DMS 273 (cell line): ENCODE results near the gene ITGBL1.

Experiments used
- DNase-seq: peaks from one replicate; lab custom pipeline; 2025; ENCODE audit not compliant: unreplicated experiment; lab: John Stamatoyannopoulos, UW

Gene ITGBL1

DNA sequence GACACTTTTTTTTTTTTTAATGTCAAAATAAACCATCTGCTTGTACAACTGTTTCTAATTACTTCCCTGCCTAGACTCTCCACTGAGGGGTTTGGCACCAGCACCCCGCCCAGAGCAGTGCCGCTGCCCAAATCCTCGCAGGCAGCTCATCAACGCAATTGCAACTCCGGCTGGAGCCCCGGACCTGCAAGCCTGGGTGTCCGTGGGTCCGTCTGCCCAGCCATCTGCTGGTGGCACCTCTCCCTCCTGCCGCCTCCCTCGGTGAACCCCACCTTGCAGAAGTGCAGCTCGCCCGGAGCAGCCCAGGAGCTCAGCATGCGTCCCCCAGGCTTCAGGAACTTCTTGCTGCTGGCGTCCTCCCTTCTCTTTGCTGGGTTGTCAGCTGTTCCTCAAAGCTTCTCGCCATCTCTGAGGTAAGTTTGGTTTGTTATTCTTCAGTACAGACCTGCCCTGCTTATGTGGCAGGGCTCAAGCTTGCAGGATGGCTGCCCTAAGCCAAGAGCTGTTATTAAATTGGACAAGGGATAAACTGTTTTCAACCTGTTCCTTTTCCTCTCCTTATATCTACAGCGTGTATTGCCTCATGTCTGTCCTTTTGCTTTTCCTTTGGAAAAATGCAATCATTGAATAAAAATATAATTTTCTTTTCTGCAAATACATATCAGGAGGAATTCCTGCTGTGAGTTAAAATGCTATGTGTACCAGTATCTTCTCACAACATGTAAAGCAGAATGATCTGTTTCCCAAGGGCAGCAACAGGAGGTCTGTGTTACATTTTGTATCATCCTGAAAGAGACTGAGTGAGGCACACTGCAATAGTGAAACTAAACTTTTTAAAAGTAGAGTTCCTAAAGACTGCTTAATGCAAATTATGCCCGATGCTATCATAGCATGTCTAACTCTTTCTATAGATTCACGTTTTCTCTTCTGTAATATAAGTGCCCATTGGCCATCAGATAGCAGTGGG lies at the start of gene ITGBL1:
ITGBL1 (plus strand) TSS at position 157 of the 967 bp plus-strand sequence; CDS start at position 316, 159 bp downstream.
- DNase-seq: no peak

DNA sequence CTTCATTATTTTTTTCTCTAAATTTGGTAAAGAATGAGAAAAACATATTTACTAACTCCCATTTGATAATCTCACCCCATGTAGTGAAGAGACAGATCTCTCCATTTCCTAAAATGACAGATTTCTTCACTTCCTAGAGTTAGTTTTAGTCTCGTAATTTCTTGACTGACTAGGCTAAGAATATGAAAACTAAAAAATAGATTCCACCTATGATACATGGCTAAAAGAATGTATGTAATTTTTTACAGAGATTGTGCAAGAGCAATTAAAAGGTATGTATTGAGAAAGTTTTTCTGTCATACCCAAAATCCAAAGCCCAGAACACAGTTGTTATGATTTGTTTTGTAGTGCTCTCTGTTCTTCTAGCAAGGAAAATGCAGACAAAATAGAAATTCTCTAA lies 45.7 kb upstream of the ITGBL1 start:
- DNase-seq: no peak

GRCh38 chr13:101408154-101408553 lies 44.3 kb upstream of the ITGBL1 start:
- DNase-seq: no peak

GRCh38 chr13:101408992-101409656 lies 43.4 kb upstream of the ITGBL1 start:
- DNase-seq: no peak

DNA sequence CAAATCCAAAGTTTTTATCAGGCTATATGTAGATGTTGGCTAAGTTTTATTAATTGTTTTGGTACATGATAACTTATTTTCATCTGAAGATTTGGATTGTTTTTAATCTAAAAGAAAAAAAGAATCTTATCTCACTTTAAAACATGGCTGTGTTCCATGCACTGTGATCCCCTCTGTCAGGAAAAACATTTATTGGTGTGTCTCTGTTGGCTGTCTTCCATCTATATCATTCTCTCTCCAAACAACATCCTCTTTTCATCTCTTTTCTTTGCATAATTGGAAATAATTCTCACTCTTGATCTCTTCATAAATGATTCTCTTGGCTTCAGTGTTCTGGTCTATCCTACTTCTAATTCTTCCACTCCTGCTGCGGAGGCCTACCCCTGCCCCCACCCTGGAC lies 40.4 kb upstream of the ITGBL1 start:
- DNase-seq: no peak

GRCh38 chr13:101415358-101416174 lies 36.9 kb upstream of the ITGBL1 start:
- DNase-seq: no peak

GRCh38 chr13:101416181-101417042 lies 36.1 kb upstream of the ITGBL1 start, which contains the start of gene NALCN:
Gene NALCN (minus strand): TSS chr13:101416508. CDS start chr13:101399126, 17,382 bp downstream.
- DNase-seq: peak; percentile 45

- DNase-seq: peak; percentile 0
Observed at GRCh38 chr13:101417043-101417406, 35.5 kb upstream of the ITGBL1 start.

DNA sequence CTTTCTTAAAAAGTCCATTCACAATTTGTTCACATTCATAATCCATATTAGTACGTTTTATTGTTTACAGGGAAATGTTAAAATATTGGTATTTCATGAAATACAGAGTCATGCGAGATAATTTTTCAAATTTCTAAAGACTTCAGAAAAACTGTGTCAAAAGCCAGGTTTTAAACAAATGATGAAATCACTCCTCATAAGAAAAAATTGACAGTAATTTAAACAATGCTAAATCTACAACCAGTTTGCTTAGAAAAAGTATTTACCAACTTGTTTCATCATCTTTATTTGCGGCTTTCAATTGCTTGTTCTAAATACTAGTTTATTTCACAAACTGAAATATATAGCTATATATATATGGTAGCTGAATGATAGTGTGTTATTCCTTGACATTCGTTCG lies 35.0 kb upstream of the ITGBL1 start:
- no peak for DNase-seq

DNA sequence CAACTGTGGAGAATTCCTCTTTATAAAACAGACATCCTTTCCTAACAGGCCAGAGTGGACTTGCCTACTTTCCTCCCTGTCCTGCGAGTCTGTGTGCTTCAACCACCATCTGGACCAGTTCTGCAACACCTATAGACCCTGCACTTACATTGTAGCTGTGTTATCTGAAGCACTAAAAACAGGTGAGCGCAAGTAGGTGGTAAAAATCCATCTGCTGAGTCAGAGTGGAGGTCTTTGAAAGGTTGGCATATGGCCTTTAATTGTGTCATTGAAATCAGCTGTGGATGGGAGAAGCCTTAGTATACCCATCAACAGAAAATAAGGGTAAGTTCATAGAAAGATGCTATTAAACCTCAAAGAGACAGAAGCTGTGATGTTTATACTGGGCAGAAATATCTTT lies 28.6 kb upstream of the ITGBL1 start:
- no peak for DNase-seq

- no peak for DNase-seq
Observed at GRCh38 chr13:101424381-101425155, 27.9 kb upstream of the ITGBL1 start.

GRCh38 chr13:101425156-101425471 lies 27.4 kb upstream of the ITGBL1 start:
- DNase-seq: no peak

- DNase-seq: no peak
Observed at GRCh38 chr13:101425623-101426022, 26.9 kb upstream of the ITGBL1 start.

GRCh38 chr13:101429733-101430132 lies 22.7 kb upstream of the ITGBL1 start:
- DNase-seq: no peak

- no peak for DNase-seq
Observed at GRCh38 chr13:101433895-101434294, 18.6 kb upstream of the ITGBL1 start.

GRCh38 chr13:101434486-101434885 lies 18.0 kb upstream of the ITGBL1 start:
- DNase-seq: no peak

DNA sequence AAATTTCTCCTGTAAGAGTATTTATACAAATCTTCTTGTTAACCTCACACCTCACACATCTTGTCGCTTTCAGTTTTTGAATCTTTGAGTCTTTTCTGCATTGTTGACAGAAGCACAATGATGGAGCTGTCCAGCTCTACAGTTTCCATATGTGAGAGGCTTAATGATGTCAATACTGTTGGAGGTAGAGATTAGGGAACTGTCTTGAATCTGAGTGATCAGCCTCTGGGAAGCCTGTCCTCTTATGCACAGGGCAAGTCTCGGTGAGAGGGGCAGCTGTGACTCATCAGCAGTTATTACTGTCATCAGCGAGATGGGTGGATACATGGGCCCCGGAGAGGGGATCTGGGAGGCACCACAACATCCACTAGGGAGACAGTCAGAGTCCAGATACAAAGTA lies 4.6 kb upstream of the ITGBL1 start:
- DNase-seq: no peak

DNA sequence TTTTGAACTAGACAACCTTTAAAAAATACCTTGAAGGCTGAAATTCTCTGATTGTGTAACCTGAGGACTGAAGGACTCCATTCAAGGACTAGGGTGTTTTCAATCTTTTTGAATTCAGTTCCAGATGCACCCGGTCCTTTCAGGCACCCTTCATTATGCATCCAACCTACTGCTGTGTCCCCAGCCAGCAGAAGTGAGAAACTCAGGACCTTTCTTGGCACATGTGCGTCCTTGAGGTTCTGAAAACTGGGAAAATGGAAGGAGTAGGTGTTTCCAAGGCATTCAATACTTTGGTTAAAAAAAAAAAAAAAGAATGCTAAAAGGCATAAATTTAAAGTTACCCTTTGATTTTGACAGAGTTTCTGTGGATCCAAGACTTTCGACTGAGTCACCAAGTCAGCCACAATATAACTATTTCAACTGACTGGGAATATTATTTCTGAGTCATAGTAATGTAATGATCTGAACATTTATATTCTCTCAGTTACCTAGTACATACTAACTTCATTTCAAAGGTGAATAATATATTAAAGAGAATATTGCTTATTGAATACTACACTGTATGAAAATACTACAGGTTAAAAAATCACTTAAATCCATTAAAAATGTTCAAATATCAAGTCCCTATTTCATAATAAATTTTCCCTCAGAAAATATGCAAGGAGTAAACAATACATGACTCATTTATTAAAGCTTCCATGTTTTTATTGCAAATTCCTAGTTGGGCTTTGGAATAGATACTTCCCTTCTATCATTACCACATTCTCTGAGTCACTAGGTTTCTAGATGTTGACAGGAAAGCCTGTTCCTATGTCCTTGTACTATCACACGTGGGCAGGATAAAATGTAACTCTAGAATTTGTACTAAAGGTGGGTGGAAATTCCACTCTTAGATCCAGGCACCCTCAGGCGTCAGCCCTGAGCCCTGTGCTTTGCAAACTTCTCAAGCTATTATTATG lies 2.4 kb upstream of the ITGBL1 start:
- no peak for DNase-seq

DNA sequence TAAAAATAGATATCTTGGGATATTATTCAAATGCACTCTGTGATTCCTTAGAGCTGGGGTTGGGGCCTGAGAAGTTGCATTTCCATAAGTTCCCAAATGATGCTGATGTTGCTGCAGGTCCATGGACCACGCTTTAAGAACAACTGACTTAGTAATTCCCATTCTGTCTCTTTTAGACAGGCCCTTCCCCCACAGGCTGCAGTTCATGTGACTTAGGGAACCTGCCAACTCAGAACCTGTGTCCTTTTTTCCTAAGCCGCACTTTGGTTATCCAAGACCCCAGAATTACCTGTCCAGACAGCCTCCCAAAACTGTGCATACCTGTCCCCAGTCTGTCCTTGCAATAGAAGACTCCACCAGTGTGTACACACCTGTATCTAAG lies 1.7 kb upstream of the ITGBL1 start:
- no peak for DNase-seq
